Measurements from ENCODE around the gene PAPPA2.

PAPPA2 gene

DNA sequence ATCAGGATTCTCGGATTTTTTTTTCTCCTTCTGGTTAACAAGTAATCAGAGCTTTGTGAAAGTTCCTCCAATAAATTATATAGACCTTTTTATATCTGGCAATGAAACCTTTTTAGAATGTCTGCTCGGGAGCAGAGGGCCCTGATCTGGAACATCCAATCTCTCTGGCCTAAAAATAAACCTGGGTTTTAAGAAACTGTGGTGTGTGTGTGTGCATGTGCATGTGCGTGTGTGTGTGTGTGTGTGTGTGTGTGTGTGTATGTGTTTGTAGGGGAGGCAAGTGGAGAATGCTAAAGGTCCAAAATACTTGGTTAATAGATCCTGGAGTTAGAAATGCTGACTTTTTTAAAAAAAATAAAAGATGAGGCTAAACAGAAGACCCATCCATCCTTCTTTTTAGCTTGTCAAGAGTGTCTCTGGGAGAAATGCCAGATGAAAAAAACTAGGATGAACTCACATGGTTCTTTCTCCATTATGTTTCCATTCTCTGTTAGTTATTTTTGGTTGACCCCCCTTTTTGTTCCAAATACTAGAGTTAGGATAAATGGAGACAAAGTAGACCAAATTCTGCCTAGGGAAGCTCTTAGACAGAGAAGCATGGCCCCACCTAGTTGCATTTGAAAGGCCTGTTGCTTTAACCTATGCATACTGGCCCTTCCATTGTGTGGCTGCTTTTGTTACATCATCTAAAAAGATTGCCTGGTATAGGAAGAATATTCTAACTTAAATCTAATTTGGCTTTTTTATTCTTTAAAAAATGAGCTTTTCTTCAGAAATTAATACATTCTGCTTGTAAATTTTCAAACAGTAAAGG is 175.9 kb downstream of the PAPPA2 start:
- H3K4me3 ChIP-seq (ENCODE audit: low read depth, low read length), result no peak overlapping the region
- TF ChIP-seq, protein P1, sequence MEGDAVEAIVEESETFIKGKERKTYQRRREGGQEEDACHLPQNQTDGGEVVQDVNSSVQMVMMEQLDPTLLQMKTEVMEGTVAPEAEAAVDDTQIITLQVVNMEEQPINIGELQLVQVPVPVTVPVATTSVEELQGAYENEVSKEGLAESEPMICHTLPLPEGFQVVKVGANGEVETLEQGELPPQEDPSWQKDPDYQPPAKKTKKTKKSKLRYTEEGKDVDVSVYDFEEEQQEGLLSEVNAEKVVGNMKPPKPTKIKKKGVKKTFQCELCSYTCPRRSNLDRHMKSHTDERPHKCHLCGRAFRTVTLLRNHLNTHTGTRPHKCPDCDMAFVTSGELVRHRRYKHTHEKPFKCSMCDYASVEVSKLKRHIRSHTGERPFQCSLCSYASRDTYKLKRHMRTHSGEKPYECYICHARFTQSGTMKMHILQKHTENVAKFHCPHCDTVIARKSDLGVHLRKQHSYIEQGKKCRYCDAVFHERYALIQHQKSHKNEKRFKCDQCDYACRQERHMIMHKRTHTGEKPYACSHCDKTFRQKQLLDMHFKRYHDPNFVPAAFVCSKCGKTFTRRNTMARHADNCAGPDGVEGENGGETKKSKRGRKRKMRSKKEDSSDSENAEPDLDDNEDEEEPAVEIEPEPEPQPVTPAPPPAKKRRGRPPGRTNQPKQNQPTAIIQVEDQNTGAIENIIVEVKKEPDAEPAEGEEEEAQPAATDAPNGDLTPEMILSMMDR (IDR thresholded peaks at IDR 0.05; ENCODE audit: low read depth, low read length), result no peak

DNA sequence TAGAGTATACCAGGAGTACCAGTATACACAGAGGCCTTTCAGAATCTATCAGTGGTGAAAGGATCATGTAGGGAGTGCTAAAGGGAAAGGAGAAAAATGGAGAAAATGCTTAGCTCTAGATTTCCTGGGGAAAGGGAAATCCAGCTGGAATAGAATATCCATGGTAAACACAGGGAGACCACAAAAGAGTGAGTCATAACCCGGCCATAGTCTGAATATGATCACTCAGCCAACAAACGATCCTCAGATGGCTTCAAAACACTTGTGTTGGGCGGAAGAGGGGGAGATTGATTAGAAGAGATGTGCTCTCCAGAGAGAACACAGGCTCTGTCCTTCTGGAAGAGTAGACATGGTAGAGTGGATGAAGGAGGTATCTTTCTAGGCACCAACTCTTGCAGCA is 180.6 kb downstream of the PAPPA2 start:
- H3K4me3 ChIP-seq (ENCODE audit: low read depth, low read length), result no peak overlapping the region
- TF ChIP-seq, protein P1 (IDR thresholded peaks at IDR 0.05; ENCODE audit: low read depth, low read length), result no peak

DNA sequence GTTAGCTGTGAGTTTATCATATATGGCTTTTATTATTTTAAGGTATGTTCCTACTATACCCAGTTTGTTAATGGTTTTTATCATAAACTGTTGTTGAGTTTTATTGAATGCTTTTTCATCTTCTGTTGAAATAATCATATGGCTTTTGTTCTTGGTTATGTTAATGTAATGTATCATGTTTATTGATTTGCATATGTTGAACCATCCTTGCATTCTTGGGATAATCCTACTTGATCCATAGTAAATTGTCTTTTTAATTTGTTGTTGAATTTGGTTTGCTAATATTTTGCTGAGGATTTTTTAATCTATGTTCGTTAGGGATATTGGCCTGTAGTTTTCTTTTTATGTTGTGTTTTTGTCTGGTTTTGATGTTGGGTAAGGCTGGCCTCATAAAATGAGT is 185.6 kb downstream of the PAPPA2 start:
- TF ChIP-seq, protein P1 (IDR thresholded peaks at IDR 0.05; ENCODE audit: low read depth, low read length), result no peak
- no peak overlapping the region for H3K4me3 ChIP-seq (ENCODE audit: low read depth, low read length)

DNA sequence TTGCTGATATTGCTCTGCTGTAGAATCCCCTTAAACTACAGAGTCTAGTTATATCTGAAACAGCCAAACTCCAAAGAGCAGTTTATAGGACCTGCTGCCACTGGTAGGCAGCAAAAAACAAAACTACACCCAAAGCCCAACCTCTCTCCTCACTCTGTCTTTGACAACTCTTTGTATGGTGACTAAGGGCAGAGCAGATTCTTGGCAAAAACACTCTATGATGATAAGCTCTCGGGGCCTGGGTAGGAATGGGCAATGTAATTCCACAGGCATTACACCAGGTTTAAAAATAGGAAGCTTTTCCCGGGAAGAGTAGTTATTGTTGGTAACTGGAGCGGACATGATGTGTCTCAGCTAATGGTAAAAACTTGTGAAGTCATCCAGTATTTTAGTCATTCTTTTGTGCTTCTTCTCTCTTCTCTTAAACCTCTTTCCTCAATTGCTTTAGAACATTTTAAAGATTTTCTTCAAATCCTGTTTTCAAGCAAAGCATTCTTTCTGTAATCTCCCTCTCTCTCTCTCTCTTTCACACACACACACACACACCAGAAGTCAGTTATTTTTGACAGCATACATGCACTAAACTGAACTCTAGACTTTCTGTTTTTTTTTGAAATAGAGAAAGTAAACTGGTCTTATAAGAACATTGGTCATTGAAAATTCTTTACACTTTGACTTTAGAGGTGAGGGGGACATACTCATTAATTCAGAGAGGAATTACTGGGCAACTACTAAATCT is 193.5 kb downstream of the PAPPA2 start:
- H3K4me3 ChIP-seq (ENCODE audit: low read depth, low read length), result no peak overlapping the region
- TF ChIP-seq, protein P1 (IDR thresholded peaks at IDR 0.05; ENCODE audit: low read depth, low read length), result no peak

DNA sequence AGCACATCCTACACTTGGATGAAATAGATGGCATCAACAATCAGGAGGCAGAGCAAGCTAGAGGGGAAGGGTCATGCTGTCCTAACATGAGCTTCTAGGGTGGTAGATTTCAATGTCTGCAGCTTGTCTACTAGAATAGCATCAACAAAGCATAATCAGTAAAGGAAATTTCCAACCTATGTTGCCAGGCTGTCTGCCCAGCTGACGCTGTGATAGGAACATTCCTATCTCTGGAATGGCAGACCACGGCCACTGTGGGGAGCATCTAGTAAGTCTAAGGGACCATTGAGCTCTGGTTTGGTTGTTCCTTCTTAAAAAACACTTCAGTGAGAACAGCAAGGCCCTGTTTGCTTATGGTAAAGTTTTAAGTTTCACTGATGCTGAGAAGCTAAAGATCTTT is 206.8 kb downstream of the PAPPA2 start:
- TF ChIP-seq, protein P1 (IDR thresholded peaks at IDR 0.05; ENCODE audit: low read depth, low read length), result no peak
- no peak overlapping the region for H3K4me3 ChIP-seq (ENCODE audit: low read depth, low read length)

DNA sequence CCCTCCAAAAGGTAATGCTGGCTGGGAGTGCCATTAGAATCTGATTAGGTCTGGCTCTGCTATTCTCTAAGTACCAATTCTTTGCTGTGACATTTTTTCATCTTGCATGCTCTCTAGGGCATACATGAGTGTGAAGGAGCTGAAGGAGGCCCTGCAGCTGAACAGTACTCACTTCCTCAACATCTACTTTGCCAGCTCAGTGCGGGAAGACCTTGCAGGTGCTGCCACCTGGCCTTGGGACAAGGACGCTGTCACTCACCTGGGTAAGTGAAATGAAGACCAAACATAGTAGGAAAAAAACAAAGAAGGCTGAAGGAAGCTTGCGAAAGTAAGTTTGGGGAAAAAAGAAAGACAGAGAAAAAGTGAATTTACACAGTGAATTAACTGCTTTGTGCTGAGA is 207.9 kb downstream of the PAPPA2 start:
- no peak overlapping the region for H3K4me3 ChIP-seq (ENCODE audit: low read depth, low read length)
- TF ChIP-seq, protein P1 (IDR thresholded peaks at IDR 0.05; ENCODE audit: low read depth, low read length), result no peak
